Endometrial microvascular endothelial cells (primary cell): ENCODE measurements around the gene RET. TPM values are rescaled to one million over a fixed set of nuclear protein-coding genes. Genes with fewer than 3 reads are reported as not detected.

Experiments used
- in situ Hi-C: cut with HindIII; loops from 2 replicates; pipeline ENCODE4 v1.10.0; 2017; ENCODE audit warnings: low sequenced_read_pairs, low pct_unique_long_range_greater_than_20kb; ENCODE audit errors: inconsistent ontology term
- total RNA-seq: library from RNA; depleted of rRNA; stranded (reverse); fragments of >200 nt; gene quantifications from one replicate; pipeline ENCODE4 v1.2.3, GENCODE V29; 2015; ENCODE audit errors: inconsistent ontology term

RET gene
- total RNA-seq, 1 donor from 2014 or later, result not detected

GRCh38 chr10:43073721-43074120, 3.1 kb upstream of the RET start:
- in situ Hi-C loops, result no loop called here

- in situ Hi-C loops, result no loop called here
Measured at GRCh38 chr10:43074409-43074808, 2.5 kb upstream of the RET start.

GRCh38 chr10:43074827-43075611, 1.9 kb upstream of the RET start:
- in situ Hi-C loops, result no loop called here

GRCh38 chr10:43075612-43076003, 1.3 kb upstream of the RET start:
- in situ Hi-C loops, result no loop called here

GRCh38 chr10:43076311-43076875, 476 bp upstream of the RET start:
- in situ Hi-C loops, result no loop called here

- in situ Hi-C loops, result no loop called here
Measured at GRCh38 chr10:43077421-43078171, 727 bp downstream of the RET start.

GRCh38 chr10:43078175-43078985, 1.5 kb downstream of the RET start:
- in situ Hi-C loops, result no loop called here

GRCh38 chr10:43078986-43079273, 2.1 kb downstream of the RET start:
- in situ Hi-C loops, result no loop called here

- in situ Hi-C loops, result no loop called here
Measured at GRCh38 chr10:43079856-43080255, 3.0 kb downstream of the RET start.

- in situ Hi-C loops, result no loop called here
Measured at GRCh38 chr10:43082087-43082486, 5.2 kb downstream of the RET start.

- in situ Hi-C loops, result no loop called here
Measured at GRCh38 chr10:43082746-43083145, 5.9 kb downstream of the RET start.

GRCh38 chr10:43083764-43084163, 6.9 kb downstream of the RET start:
- in situ Hi-C loops, result no loop called here

- in situ Hi-C loops, result no loop called here
Measured at GRCh38 chr10:43084812-43085211, 7.9 kb downstream of the RET start.

GRCh38 chr10:43086321-43086942, 9.6 kb downstream of the RET start:
- in situ Hi-C loops, result no loop called here

- in situ Hi-C loops, result no loop called here
Measured at GRCh38 chr10:43089519-43089918, 12.7 kb downstream of the RET start.

GRCh38 chr10:43090188-43090587, 13.3 kb downstream of the RET start:
- in situ Hi-C loops, result no loop called here

GRCh38 chr10:43090664-43091063, 13.8 kb downstream of the RET start:
- in situ Hi-C loops, result no loop called here

GRCh38 chr10:43091846-43092245, 15.0 kb downstream of the RET start:
- in situ Hi-C loops, result no loop called here

GRCh38 chr10:43093423-43094076, 16.7 kb downstream of the RET start:
- in situ Hi-C loops, result no loop called here
